ENCODE measurements around the gene ACTR3.

GRCh38 chr2:113905886-113906285, 16.0 kb downstream of the ACTR3 start:
- TF ChIP-seq EP300 (IDR thresholded peaks at IDR 0.05) (no peak), CTCF (IDR thresholded peaks at IDR 0.05) (no peak), POLR2A (IDR thresholded peaks at IDR 0.05) (no peak)

Measured in ovary (tissue), 3 donors.